ENCODE data around the gene CORO2B. TPM values are rescaled to one million over a fixed set of nuclear protein-coding genes. Genes with fewer than 3 reads are reported as not detected.

Gene CORO2B
- total and polyA plus RNA-seq, 2 of the 13 experiments (the other 11 are each of a cell fraction or from before 2014, with no cell fraction given) = 0.35 to 0.63 TPM

DNA sequence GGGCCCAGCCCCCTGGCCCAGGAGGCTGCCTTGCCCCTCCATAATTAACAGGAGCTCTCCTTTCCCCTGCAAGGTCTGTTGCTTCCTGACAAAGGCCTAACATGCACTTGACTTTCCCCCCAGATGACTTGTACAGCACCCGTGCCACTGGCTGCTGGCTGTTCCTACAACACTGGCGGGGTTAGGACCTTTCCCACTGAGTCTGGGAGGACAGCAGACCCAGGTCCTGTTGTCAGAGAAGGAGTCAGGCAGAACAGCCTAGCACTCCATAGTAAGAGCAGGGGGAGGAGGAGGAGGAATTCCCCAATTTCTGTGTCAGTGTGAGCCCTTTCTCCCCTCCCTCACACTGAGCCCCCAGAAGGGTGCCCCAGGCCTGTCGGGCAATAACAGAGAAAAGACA, 99.2 kb downstream of the CORO2B start:
- no peak overlapping the region for H3K27ac ChIP-seq (ENCODE audit: extremely low read length, insufficient read depth, low read length)
- WGBS (ENCODE audit: low lambda C conversion rate) = 36% methylated on average over 2 of the region's 3 CpGs
- H3K79me2 ChIP-seq (ENCODE audit: insufficient read depth, low read length) = no peaks in the 10 kb centered on the region
- H3K4me3 ChIP-seq (replicated peaks in 1 of 3; ENCODE audit: insufficient read depth in 1 of 3, low read depth in 2 of 3, low read length in 3 of 3) = no peak overlapping the region
- H3K36me3 ChIP-seq (replicated peaks in 1 of 2; ENCODE audit: control insufficient read depth in 1 of 2, insufficient read depth in 2 of 2, low read length in 2 of 2) = no peaks in the 10 kb centered on the region
- DNase-seq (ENCODE audit: low spot score) (no peak), ATAC-seq (no peak), FAIRE-seq (no peak)
- H3K4me2 ChIP-seq (ENCODE audit: low read depth, low read length) = no peak overlapping the region
- no TSS peak for BruUV-seq (replicated peaks)
- H2AFZ ChIP-seq (ENCODE audit: low read length) = no peak overlapping the region
- H4K20me1 ChIP-seq (ENCODE audit: insufficient read depth, low read length) = no peaks in the 10 kb centered on the region
- peaks cover 0 to 17% of the 10 kb centered on the region in 2 experiments; a peak in 2 of 5 replicates for H3K27me3 ChIP-seq (ENCODE audit: control insufficient read depth in 1 of 2, insufficient read depth in 2 of 2, low read length in 2 of 2)
- intact Hi-C loops (cut with micrococcal nuclease; ENCODE audit: unreplicated experiment) (no loop called here), in situ Hi-C loops (cut with HindIII; ENCODE audit: extremely low pct_ligation_motif_present, low pct_unique_long_range_greater_than_20kb) (no loop called here)
- H3K9me3 ChIP-seq (ENCODE audit: low read length) = no peaks in the 10 kb centered on the region
- H3K9ac ChIP-seq (ENCODE audit: insufficient read depth, low read depth, low read length) = no peak overlapping the region
- POLR2A ChIA-PET = no interaction called here
- no peaks in the 10 kb centered on the region for H3K4me1 ChIP-seq (ENCODE audit: insufficient read depth, low read length)
- CTCF ChIA-PET (ENCODE audit: low intra/inter-chr PET ratio, low total read pairs) = no interaction called here
- TF ChIP-seq ELF4 (CRISPR knock-in tag; IDR thresholded peaks at IDR 0.05; ENCODE audit: borderline replicate concordance) (no peak), ONECUT2 (CRISPR knock-in tag; IDR thresholded peaks at IDR 0.05) (no peak), ZNF274 (CRISPR knock-in tag; IDR thresholded peaks at IDR 0.05) (no peak), ZZZ3 (CRISPR knock-in tag; IDR thresholded peaks at IDR 0.05; ENCODE audit: borderline replicate concordance) (no peak), ZNF775 (CRISPR knock-in tag; IDR thresholded peaks at IDR 0.05; ENCODE audit: borderline replicate concordance) (no peak), RARG (CRISPR knock-in tag; IDR thresholded peaks at IDR 0.05; ENCODE audit: low read depth) (no peak), ZNF354B (CRISPR knock-in tag; IDR thresholded peaks at IDR 0.05) (no peak), GLI4 (CRISPR knock-in tag; IDR thresholded peaks at IDR 0.05; ENCODE audit: borderline replicate concordance) (no peak), CCDC6 (CRISPR knock-in tag; IDR thresholded peaks at IDR 0.05) (no peak)
- TF ChIP-seq, protein P1, sequence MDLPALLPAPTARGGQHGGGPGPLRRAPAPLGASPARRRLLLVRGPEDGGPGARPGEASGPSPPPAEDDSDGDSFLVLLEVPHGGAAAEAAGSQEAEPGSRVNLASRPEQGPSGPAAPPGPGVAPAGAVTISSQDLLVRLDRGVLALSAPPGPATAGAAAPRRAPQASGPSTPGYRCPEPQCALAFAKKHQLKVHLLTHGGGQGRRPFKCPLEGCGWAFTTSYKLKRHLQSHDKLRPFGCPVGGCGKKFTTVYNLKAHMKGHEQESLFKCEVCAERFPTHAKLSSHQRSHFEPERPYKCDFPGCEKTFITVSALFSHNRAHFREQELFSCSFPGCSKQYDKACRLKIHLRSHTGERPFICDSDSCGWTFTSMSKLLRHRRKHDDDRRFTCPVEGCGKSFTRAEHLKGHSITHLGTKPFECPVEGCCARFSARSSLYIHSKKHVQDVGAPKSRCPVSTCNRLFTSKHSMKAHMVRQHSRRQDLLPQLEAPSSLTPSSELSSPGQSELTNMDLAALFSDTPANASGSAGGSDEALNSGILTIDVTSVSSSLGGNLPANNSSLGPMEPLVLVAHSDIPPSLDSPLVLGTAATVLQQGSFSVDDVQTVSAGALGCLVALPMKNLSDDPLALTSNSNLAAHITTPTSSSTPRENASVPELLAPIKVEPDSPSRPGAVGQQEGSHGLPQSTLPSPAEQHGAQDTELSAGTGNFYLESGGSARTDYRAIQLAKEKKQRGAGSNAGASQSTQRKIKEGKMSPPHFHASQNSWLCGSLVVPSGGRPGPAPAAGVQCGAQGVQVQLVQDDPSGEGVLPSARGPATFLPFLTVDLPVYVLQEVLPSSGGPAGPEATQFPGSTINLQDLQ (CRISPR knock-in tag; IDR thresholded peaks at IDR 0.05) = no peak
- TF ChIP-seq, protein P2, sequence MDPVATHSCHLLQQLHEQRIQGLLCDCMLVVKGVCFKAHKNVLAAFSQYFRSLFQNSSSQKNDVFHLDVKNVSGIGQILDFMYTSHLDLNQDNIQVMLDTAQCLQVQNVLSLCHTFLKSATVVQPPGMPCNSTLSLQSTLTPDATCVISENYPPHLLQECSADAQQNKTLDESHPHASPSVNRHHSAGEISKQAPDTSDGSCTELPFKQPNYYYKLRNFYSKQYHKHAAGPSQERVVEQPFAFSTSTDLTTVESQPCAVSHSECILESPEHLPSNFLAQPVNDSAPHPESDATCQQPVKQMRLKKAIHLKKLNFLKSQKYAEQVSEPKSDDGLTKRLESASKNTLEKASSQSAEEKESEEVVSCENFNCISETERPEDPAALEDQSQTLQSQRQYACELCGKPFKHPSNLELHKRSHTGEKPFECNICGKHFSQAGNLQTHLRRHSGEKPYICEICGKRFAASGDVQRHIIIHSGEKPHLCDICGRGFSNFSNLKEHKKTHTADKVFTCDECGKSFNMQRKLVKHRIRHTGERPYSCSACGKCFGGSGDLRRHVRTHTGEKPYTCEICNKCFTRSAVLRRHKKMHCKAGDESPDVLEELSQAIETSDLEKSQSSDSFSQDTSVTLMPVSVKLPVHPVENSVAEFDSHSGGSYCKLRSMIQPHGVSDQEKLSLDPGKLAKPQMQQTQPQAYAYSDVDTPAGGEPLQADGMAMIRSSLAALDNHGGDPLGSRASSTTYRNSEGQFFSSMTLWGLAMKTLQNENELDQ (CRISPR knock-in tag; IDR thresholded peaks at IDR 0.05; ENCODE audit: borderline replicate concordance) = no peak
- TF ChIP-seq, protein P3, sequence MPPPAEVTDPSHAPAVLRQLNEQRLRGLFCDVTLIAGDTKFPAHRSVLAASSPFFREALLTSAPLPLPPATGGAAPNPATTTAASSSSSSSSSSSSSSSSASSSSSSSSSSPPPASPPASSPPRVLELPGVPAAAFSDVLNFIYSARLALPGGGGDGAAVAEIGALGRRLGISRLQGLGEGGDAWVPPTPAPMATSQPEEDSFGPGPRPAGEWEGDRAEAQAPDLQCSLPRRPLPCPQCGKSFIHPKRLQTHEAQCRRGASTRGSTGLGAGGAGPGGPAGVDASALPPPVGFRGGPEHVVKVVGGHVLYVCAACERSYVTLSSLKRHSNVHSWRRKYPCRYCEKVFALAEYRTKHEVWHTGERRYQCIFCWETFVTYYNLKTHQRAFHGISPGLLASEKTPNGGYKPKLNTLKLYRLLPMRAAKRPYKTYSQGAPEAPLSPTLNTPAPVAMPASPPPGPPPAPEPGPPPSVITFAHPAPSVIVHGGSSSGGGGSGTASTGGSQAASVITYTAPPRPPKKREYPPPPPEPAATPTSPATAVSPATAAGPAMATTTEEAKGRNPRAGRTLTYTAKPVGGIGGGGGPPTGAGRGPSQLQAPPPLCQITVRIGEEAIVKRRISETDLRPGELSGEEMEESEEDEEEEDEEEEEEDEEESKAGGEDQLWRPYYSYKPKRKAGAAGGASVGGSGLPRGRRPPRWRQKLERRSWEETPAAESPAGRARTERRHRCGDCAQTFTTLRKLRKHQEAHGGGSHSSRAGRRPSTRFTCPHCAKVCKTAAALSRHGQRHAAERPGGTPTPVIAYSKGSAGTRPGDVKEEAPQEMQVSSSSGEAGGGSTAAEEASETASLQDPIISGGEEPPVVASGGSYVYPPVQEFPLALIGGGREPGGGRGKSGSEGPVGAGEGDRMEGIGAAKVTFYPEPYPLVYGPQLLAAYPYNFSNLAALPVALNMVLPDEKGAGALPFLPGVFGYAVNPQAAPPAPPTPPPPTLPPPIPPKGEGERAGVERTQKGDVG (CRISPR knock-in tag; IDR thresholded peaks at IDR 0.05; ENCODE audit: borderline replicate concordance) = no peak
- TF ChIP-seq, protein P4, sequence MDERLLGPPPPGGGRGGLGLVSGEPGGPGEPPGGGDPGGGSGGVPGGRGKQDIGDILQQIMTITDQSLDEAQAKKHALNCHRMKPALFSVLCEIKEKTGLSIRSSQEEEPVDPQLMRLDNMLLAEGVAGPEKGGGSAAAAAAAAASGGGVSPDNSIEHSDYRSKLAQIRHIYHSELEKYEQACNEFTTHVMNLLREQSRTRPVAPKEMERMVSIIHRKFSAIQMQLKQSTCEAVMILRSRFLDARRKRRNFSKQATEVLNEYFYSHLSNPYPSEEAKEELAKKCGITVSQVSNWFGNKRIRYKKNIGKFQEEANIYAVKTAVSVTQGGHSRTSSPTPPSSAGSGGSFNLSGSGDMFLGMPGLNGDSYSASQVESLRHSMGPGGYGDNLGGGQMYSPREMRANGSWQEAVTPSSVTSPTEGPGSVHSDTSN (CRISPR knock-in tag; IDR thresholded peaks at IDR 0.05) = no peak
- TF ChIP-seq, protein P5, sequence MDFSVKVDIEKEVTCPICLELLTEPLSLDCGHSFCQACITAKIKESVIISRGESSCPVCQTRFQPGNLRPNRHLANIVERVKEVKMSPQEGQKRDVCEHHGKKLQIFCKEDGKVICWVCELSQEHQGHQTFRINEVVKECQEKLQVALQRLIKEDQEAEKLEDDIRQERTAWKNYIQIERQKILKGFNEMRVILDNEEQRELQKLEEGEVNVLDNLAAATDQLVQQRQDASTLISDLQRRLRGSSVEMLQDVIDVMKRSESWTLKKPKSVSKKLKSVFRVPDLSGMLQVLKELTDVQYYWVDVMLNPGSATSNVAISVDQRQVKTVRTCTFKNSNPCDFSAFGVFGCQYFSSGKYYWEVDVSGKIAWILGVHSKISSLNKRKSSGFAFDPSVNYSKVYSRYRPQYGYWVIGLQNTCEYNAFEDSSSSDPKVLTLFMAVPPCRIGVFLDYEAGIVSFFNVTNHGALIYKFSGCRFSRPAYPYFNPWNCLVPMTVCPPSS (IDR thresholded peaks at IDR 0.05) = no peak

Data from HepG2 (cell line).